GM12873 (cell line): Measurements from ENCODE around the gene CCDC167.

Experiments
- TF ChIP-seq, protein P1 (sequence below): IDR thresholded peaks from 2 replicates; pipeline ENCODE4 v1.5.1; 2012; ENCODE audit warnings: low read depth, mild to moderate bottlenecking, moderate library complexity, low read length, control low read depth; ENCODE audit not compliant: insufficient read depth; ENCODE audit errors: missing control alignments

CCDC167 gene

DNA sequence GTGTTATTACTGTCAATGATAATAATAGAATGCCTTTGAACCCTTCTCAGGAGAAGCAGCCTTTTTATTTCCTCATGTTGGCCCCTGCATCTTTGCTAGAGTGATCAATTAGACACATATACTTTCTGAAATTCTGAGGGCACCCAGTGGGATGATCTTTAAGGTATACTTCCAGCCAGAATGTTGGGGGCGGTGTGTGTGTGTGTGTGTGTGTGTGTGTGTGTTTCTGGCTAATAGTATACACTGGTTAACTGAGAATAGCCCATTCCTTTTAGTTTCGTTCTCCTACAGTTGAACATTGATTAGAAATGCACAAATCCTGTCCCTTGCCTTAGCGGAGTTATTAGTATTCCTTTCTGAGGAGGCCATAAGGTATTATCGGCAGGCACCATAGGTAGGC, 41.7 kb upstream of the CCDC167 start:
- TF ChIP-seq, protein P1, sequence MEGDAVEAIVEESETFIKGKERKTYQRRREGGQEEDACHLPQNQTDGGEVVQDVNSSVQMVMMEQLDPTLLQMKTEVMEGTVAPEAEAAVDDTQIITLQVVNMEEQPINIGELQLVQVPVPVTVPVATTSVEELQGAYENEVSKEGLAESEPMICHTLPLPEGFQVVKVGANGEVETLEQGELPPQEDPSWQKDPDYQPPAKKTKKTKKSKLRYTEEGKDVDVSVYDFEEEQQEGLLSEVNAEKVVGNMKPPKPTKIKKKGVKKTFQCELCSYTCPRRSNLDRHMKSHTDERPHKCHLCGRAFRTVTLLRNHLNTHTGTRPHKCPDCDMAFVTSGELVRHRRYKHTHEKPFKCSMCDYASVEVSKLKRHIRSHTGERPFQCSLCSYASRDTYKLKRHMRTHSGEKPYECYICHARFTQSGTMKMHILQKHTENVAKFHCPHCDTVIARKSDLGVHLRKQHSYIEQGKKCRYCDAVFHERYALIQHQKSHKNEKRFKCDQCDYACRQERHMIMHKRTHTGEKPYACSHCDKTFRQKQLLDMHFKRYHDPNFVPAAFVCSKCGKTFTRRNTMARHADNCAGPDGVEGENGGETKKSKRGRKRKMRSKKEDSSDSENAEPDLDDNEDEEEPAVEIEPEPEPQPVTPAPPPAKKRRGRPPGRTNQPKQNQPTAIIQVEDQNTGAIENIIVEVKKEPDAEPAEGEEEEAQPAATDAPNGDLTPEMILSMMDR = no peak

DNA sequence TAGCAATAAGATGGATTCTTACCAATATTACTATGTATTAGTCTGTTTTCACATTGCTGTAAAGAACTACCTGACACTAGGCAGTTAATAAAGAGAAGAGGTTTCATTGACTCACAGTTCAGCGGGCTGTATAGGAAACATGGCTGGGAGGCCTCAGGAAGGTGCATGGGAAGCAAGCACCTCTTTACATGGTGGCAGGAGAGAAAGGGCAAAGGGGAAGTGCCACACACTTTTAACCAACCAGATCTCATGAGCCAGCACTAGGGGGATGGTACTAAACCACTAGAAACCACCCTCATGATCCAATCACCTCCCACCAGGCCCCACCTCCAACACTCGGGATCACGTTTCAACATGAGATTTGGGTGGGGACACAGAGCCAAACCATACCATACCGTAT, 40.7 kb upstream of the CCDC167 start:
- TF ChIP-seq, protein P1 = no peak

DNA sequence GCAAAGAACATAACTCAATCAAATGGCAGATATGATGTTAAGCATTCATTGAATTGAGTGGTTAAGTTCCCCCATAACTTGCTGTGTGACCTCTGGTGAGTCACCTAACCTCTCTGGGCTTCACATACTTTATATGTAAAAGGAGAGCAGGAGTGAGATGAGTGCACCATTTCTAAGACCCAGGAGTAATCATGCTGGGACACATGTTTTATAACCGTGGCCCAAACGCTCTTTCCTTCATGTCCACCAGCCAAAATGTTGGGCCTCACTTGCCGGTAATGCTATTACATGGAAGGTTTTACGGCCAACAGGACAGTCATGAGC, 40.3 kb upstream of the CCDC167 start:
- TF ChIP-seq, protein P1 = no peak

DNA sequence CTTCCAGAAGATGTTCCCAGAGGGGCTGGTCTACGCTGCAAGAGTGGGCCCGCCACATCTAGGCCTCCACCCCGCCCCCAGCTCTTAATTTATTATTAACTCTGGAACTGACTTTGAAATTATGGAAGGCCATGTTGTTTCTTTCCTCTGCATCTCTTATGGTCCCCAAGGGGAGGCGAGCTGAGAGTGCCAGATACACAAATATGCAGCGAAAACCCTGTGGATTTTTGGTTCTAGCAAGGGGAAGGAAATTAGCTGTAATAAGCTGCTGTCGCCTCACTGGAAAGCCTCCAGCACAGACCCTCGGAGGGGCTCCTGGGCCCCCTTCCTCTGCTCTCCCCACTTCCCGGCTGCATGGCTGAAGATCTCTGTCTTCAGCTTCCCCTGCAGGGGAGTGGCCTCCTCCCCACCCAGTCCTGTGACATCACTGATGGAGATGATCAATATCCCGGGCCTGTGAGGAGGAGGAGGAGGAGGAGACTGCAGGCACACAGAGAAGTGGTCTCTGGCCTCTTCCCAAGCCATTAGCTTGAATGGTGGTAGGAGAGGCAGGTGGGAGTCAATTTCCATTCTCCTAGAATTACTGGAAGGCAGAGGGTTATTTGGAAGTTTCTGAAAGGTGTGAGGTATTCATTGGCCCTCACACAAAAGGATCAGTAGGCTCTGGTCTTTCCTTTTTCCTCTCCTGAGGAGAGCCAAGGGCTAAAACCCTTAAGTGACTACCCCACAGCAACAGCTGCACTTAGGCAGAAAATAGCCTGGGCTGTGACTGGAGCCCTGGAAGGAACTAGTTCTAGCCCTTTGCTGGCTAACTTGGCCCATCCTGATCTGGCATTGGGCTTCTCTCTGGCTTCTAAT, 39.7 kb upstream of the CCDC167 start:
- TF ChIP-seq, protein P1 = no peak

DNA sequence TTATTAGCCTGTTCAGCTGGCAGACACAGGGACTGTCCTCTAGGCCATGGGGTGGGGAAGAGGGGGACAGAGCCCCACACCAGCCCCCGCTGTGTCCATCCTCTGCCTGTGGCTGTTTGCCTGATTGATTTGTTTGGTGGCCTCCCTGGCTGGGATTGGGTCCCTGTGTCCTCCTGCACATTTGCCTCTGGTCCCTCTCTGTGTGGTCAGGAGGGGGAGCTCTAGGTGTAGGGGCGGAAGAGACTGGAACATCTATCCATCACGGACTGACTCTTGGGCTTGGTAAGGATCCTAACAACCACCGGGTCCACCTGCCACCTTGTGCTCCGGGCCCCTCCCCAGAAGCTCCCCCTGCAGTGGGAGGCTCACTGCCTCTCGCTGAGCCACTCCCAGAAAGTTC, 38.4 kb upstream of the CCDC167 start:
- TF ChIP-seq, protein P1 = peak; percentile 57

DNA sequence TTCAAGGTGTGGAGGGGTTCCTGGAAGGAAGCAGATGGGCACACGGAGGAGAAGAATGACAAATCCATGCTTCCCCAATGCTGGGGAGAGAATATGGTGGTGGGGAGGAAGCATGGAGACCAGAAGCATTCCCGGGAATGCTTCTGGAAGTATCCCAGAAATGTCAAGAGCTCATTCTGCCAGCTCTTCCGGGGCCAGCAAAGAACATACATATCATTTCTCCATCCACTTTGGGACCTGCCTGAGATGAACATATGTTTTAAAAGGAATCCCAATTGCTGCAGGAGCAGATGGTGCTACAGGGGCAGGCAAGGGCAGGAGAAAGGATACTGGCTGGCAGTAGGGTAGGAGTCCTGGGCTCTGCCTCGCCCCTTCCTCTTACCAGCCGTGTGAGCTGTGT, 37.9 kb upstream of the CCDC167 start:
- TF ChIP-seq, protein P1 = no peak

DNA sequence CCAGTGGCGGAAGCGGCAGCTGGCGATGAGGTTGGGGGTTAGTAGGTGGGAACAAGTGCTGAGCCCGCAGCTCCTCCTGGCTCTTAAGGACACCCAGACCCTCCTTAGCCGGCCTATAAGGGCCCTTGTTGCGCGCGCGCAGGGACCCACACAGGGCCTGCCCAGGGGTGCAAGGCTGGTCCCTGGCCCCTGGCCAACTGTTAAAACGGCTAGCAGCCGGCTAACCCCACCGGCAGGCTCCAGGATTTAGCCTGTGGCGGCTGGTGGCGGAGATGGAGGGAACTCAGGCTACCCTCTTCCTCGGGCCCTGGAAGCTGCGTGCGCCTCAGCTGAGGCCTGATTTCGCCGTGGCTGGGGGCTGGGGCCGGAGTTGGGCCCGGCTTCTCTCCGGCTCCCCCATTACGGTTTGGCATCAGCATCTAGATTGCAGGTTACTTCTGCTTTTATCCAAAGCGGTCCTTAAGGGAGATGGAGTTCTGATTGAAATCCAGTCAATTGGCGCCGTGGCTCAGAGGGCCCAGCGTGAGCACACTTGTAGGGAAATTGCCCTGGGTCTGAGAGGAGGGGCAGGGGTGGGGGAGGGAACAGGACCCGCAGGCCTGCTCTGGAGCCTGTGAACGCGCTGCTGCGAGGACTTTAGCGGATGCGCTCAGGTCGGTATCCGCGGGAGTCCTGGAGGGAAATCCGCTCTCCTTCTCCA, 36.9 kb upstream of the CCDC167 start:
- TF ChIP-seq, protein P1 = no peak
